ENCODE results near the gene EEFSEC. TPM values are rescaled to one million over a fixed set of nuclear protein-coding genes. Genes with fewer than 3 reads are reported as not detected.

EEFSEC gene
- total RNA-seq, 3 donors from 2014 or later = 9.7 to 10.9 (median 10.8) TPM

DNA sequence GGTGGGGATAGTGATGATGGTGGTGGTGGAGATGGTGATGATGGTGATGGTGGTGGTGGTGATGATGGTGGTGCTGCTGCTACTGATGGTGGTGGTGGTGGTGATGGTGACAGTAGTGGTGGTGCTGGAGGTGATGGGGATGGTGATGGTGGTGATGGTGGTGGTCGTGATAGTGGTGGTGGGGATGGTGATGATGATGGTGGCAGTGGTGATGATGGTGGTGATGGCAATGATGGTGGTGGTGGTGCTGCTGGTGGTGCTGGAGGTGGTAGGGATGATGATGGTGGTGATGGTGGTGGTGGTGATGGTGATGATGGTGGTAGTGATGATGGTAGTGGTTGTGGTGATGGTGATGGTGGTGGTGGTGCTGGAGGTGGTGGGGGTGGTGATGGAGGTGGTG lies 292.1 kb downstream of the EEFSEC start:
- TF ChIP-seq, protein P1, sequence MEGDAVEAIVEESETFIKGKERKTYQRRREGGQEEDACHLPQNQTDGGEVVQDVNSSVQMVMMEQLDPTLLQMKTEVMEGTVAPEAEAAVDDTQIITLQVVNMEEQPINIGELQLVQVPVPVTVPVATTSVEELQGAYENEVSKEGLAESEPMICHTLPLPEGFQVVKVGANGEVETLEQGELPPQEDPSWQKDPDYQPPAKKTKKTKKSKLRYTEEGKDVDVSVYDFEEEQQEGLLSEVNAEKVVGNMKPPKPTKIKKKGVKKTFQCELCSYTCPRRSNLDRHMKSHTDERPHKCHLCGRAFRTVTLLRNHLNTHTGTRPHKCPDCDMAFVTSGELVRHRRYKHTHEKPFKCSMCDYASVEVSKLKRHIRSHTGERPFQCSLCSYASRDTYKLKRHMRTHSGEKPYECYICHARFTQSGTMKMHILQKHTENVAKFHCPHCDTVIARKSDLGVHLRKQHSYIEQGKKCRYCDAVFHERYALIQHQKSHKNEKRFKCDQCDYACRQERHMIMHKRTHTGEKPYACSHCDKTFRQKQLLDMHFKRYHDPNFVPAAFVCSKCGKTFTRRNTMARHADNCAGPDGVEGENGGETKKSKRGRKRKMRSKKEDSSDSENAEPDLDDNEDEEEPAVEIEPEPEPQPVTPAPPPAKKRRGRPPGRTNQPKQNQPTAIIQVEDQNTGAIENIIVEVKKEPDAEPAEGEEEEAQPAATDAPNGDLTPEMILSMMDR (IDR thresholded peaks at IDR 0.05) = no peak
- ATAC-seq (no peak), DNase-seq (no peak)
- H3K4me1 ChIP-seq (ENCODE audit: low read depth) = no peaks in the 10 kb centered on the region
- no peak overlapping the region for H3K4me3 ChIP-seq
- no peaks in the 10 kb centered on the region for H3K36me3 ChIP-seq (ENCODE audit: low read depth)
- intact Hi-C loops (cut with DNase I, micrococcal nuclease) = no loop called here
- H3K9me3 ChIP-seq = no peaks in the 10 kb centered on the region

DNA sequence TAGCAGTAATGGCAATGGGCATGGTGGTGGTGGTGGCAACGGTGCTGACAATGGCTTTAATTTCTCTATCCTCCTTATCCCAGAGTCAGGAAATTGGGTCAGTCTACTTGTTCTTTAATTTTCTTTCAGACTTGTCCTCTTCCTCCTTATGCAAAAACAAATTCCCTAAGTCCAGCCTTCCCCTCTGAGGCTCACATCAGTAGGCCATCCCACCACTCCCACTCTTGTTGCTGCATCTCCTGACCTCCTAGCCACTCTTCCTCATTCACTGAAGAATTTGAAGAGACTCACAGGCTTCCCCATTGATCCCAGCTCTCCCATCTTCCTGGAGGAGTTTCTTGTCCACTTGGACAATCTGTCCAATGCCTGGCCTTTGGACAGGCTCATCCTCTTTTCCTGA lies 293.5 kb downstream of the EEFSEC start:
- ATAC-seq (no peak), DNase-seq (no peak)
- H3K4me1 ChIP-seq (ENCODE audit: low read depth) = no peaks in the 10 kb centered on the region
- H3K4me3 ChIP-seq = no peak overlapping the region
- TF ChIP-seq, protein P1 (IDR thresholded peaks at IDR 0.05) = no peak
- intact Hi-C loops (cut with DNase I, micrococcal nuclease) = no loop called here
- H3K9me3 ChIP-seq = no peaks in the 10 kb centered on the region
- H3K36me3 ChIP-seq (ENCODE audit: low read depth) = no peaks in the 10 kb centered on the region

DNA sequence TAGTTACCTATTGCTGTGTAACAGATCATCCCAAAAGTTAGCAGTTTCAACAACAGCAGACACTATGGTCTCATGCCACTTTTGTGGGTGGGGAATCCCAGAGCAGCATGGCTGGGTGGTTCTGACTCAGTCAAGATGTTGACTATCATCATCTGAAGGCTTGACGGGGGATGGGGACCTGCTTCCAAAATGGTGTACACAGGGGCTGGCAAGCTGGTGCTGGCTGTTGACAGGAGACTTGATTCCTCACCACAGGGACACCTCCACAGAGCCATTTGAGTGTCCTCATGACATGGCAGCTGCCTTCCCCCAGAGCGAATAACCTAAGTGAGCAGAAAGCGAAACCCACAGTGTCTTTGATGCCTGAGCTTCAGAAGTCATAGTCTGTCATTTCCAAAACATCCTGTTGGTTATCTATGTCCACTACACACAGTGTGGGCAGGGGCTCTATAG lies 294.3 kb downstream of the EEFSEC start:
- Histone ChIP-seq H3K4me3 (no peak overlapping the region), H3K36me3 (ENCODE audit: low read depth) (no peaks in the 10 kb centered on the region), H3K4me1 (ENCODE audit: low read depth) (no peaks in the 10 kb centered on the region), H3K9me3 (no peaks in the 10 kb centered on the region)
- DNase-seq (peak in 1 of 3 donors; percentile 12), ATAC-seq (no peak)
- TF ChIP-seq, protein P1 (IDR thresholded peaks at IDR 0.05) = no peak
- intact Hi-C loops (cut with DNase I, micrococcal nuclease) = no loop called here

DNA sequence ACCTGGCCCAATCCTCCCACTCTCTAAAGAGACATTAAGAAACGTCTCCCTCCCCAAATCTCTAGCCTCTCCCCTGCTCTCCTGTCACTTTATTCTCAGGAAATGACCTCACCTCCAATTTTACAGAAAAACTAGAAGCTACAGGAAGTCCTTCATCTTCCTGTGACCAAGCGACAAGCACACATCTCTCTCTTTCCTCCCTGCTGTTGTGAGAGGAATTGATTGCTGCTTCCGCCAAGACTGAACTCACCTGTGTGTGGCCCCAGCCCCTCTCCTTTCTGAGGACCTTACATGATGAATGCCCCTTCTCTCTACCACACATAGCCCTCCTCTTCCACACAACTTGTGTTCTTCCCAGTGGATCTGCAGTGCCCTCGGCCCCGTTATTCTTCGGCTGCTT lies 295.2 kb downstream of the EEFSEC start:
- ATAC-seq (no peak), DNase-seq (no peak)

DNA sequence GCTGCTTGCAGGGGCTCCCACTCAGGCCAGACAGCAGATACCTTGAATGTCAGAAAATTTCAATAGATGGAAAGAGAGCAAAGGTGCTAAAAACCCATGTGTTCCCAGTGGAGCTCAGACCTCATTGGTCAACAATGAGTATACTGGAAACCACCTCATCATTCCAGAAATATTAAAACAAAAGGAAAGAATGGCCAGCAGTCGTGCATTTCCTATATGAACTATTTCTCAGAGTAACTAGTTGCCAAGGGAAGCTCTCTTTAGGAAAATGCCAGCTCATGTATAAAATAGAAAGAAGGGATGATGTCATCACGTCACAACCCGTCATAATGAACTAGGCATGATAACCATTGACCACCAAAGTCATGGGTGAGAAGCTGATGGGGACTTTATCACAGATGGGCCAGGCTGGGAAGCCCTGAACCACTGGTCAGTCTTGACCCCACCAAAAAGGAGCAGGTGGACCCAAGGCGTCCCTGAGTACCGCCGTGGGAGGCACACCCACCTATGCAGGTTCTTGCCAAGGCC lies 295.9 kb downstream of the EEFSEC start:
- ATAC-seq (no peak), DNase-seq (no peak)
- Histone ChIP-seq H3K9me3 (no peaks in the 10 kb centered on the region), H3K4me3 (no peak overlapping the region), H3K36me3 (ENCODE audit: low read depth) (no peaks in the 10 kb centered on the region), H3K4me1 (ENCODE audit: low read depth) (no peaks in the 10 kb centered on the region)
- intact Hi-C loops (cut with DNase I, micrococcal nuclease) = no loop called here
- TF ChIP-seq, protein P1 (IDR thresholded peaks at IDR 0.05) = no peak

More for the DNA sequence above, 295.2 kb downstream of the EEFSEC start:
- intact Hi-C loops (cut with DNase I, micrococcal nuclease) = no loop called here
- H3K4me1 ChIP-seq (ENCODE audit: low read depth) = no peaks in the 10 kb centered on the region
- H3K4me3 ChIP-seq = no peak overlapping the region
- TF ChIP-seq, protein P1 (IDR thresholded peaks at IDR 0.05) = no peak
- H3K9me3 ChIP-seq = no peaks in the 10 kb centered on the region
- no peaks in the 10 kb centered on the region for H3K36me3 ChIP-seq (ENCODE audit: low read depth)

DNA sequence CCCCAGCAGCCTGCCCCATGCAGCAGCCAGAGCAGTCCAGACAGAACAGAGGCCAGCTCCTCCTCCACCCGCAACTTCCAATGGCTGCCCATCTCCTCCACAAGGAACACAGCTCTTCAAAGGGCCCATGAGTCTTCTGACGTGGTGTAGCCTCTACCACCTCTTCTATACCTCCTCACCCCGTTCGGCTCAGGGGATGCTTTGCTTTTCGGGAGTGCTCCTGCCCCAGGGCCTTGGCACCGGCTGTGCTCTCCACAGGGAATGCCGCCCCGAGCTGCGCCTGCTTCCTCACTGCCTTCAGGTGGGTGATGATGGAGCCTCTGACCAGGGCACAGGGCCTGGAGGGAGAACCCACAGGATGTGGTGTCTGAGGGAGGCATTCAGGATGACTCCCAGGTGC lies 298.8 kb downstream of the EEFSEC start:
- no peak overlapping the region for H3K4me3 ChIP-seq
- ATAC-seq (no peak), DNase-seq (no peak)

More for the DNA sequence above, 298.8 kb downstream of the EEFSEC start:
- Histone ChIP-seq H3K36me3 (ENCODE audit: low read depth) (no peaks in the 10 kb centered on the region), H3K4me1 (ENCODE audit: low read depth) (no peaks in the 10 kb centered on the region), H3K9me3 (no peaks in the 10 kb centered on the region)
- TF ChIP-seq, protein P1 (IDR thresholded peaks at IDR 0.05) = no peak
- intact Hi-C loops (cut with DNase I, micrococcal nuclease) = no loop called here

Measured in mucosa of descending colon (tissue), 3 donors.